Neural progenitor cell (in vitro differentiated cells): Measurements from ENCODE around the gene ZP1. TPM values are rescaled to one million over a fixed set of nuclear protein-coding genes. Genes with fewer than 3 reads are reported as not detected.
A peak's percentile ranks its signal among the peaks of the same experiment; 100 is the strongest.

Experiments
- DNase-seq: peaks from one replicate; pipeline ENCODE4 v3.0.0-alpha.2; 2016; ENCODE audit warnings: low spot score
- H2AFZ ChIP-seq: fragments of 200-600 bp; sonication (generic); replicated peaks from 2 replicates; pipeline ENCODE4 v1.6.1; 2016; ENCODE audit warnings: antibody characterized with exemption
- H3F3A ChIP-seq: fragments of 200-600 bp; sonication (generic); 2 replicates; pipeline ENCODE4 v1.6.1; 2016; ENCODE audit warnings: antibody characterized with exemption, low read depth
- H3K27ac ChIP-seq: fragments of 200-600 bp; sonication (generic); 2 replicates; pipeline ENCODE4 v1.5.1; 2016; ENCODE audit warnings: mild to moderate bottlenecking
- H3K27me3 ChIP-seq: fragments of 200-600 bp; sonication (generic); 2 replicates; pipeline ENCODE4 v1.6.1; 2016; ENCODE audit warnings: mild to moderate bottlenecking, moderate library complexity
- H3K36me3 ChIP-seq: fragments of 200-600 bp; sonication (generic); 2 replicates; pipeline ENCODE4 v1.5.1; 2016
- H3K4me1 ChIP-seq: fragments of 200-600 bp; sonication (generic); 2 replicates; pipeline ENCODE4 v1.6.1; 2016; ENCODE audit warnings: mixed run types
- H3K4me2 ChIP-seq: fragments of 200-600 bp; sonication (generic); 2 replicates; pipeline ENCODE4 v1.6.1; 2016
- H3K4me3 ChIP-seq: fragments of 200-600 bp; sonication (generic); 2 replicates; pipeline ENCODE4 v1.5.1; 2016
- H3K79me2 ChIP-seq: fragments of 200-600 bp; sonication (generic); 2 replicates; pipeline ENCODE4 v1.6.1; 2016; ENCODE audit warnings: low read depth
- H3K9ac ChIP-seq: fragments of 200-600 bp; sonication (generic); 2 replicates; pipeline ENCODE4 v1.6.1; 2016
- H3K9me3 ChIP-seq: fragments of 200-600 bp; sonication (generic); 2 replicates; pipeline ENCODE4 v1.5.1; 2016; ENCODE audit warnings: low read depth
- H4K20me1 ChIP-seq: fragments of 200-600 bp; sonication (generic); 2 replicates; pipeline ENCODE4 v1.6.1; 2016; ENCODE audit warnings: low read depth
- H3K27ac Mint-ChIP-seq: 3 replicates; pipeline ENCODE4 v1.8.0; 2021; ENCODE audit warnings: mixed read lengths
- H3K27me3 Mint-ChIP-seq: 2 replicates; pipeline ENCODE4 v1.8.0; 2022; ENCODE audit warnings: low read depth, mild to moderate bottlenecking, inconsistent platforms, moderate library complexity, mixed read lengths; ENCODE audit not compliant: insufficient read depth
- H3K36me3 Mint-ChIP-seq: 3 replicates; pipeline ENCODE4 v1.8.0; 2021; ENCODE audit warnings: mixed read lengths
- H3K4me1 Mint-ChIP-seq: 3 replicates; pipeline ENCODE4 v1.8.0; 2021; ENCODE audit warnings: mixed read lengths
- H3K4me3 Mint-ChIP-seq: 3 replicates; pipeline ENCODE4 v1.8.0; 2021; ENCODE audit warnings: mild to moderate bottlenecking, moderate library complexity, mixed read lengths
- H3K9me3 Mint-ChIP-seq: 3 replicates; pipeline ENCODE4 v1.8.0; 2020; ENCODE audit warnings: mixed read lengths
- EZH2 ChIP-seq: fragments of 200-600 bp; sonication (generic); IDR thresholded peaks from 2 replicates; pipeline ENCODE4 v1.6.1; 2017; ENCODE audit warnings: antibody characterized with exemption, mild to moderate bottlenecking, moderate library complexity
- EZH2phosphoT487 ChIP-seq: fragments of 200-600 bp; sonication (generic); IDR thresholded peaks from 2 replicates; pipeline ENCODE4 v1.6.1; 2017; ENCODE audit warnings: antibody characterized with exemption
- total RNA-seq: library from RNA; depleted of rRNA; stranded (reverse); fragments of >200 nt; gene quantifications from 2 replicates; pipeline ENCODE4 v1.2.3, GENCODE V29; 2015; ENCODE audit warnings: low replicate concordance
- TF ChIP-seq, protein P1 (sequence below): fragments of 200-600 bp; sonication (generic); IDR thresholded peaks from 2 replicates; pipeline ENCODE4 v1.5.1; 2017; ENCODE audit warnings: antibody characterized with exemption, mild to moderate bottlenecking

ZP1 gene
- total RNA-seq, 1 donor from 2014 or later: not detected

- Mint-ChIP-seq H3K27ac (no peak overlapping the region), H3K9me3 (no peaks in the 10 kb centered on the region), H3K4me3 (no peak overlapping the region), H3K27me3 (peaks cover 9% of the 10 kb centered on the region), H3K4me1 (no peaks in the 10 kb centered on the region), H3K36me3 (no peaks in the 10 kb centered on the region)
- no peak for DNase-seq
- Histone ChIP-seq H2AFZ (no peak overlapping the region), H3F3A (no peaks in the 10 kb centered on the region), H3K36me3 (no peaks in the 10 kb centered on the region), H3K9ac (no peak overlapping the region), H3K79me2 (no peaks in the 10 kb centered on the region), H3K27me3 (peaks cover 45% of the 10 kb centered on the region), H3K4me2 (no peak overlapping the region), H4K20me1 (no peaks in the 10 kb centered on the region), H3K4me3 (no peak overlapping the region), H3K27ac (no peak overlapping the region), H3K4me1 (no peaks in the 10 kb centered on the region), H3K9me3 (no peaks in the 10 kb centered on the region)
- TF ChIP-seq EZH2phosphoT487 (no peak), EZH2 (no peak)
- TF ChIP-seq, protein P1, sequence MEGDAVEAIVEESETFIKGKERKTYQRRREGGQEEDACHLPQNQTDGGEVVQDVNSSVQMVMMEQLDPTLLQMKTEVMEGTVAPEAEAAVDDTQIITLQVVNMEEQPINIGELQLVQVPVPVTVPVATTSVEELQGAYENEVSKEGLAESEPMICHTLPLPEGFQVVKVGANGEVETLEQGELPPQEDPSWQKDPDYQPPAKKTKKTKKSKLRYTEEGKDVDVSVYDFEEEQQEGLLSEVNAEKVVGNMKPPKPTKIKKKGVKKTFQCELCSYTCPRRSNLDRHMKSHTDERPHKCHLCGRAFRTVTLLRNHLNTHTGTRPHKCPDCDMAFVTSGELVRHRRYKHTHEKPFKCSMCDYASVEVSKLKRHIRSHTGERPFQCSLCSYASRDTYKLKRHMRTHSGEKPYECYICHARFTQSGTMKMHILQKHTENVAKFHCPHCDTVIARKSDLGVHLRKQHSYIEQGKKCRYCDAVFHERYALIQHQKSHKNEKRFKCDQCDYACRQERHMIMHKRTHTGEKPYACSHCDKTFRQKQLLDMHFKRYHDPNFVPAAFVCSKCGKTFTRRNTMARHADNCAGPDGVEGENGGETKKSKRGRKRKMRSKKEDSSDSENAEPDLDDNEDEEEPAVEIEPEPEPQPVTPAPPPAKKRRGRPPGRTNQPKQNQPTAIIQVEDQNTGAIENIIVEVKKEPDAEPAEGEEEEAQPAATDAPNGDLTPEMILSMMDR: no peak
Measured at GRCh38 chr11:60835534-60835846, 31.9 kb upstream of the ZP1 start.

GRCh38 chr11:60836866-60837515 is 30.4 kb upstream of the ZP1 start:
- Mint-ChIP-seq H3K4me1 (peaks cover 8% of the 10 kb centered on the region), H3K9me3 (no peaks in the 10 kb centered on the region), H3K36me3 (no peaks in the 10 kb centered on the region), H3K27me3 (peaks cover 6% of the 10 kb centered on the region), H3K27ac (no peak overlapping the region), H3K4me3 (no peak overlapping the region)
- Histone ChIP-seq H3K36me3 (no peaks in the 10 kb centered on the region), H3K4me1 (no peaks in the 10 kb centered on the region), H3K4me2 (no peak overlapping the region), H3K9me3 (no peaks in the 10 kb centered on the region), H3K4me3 (no peak overlapping the region), H3K79me2 (no peaks in the 10 kb centered on the region), H2AFZ (no peak overlapping the region), H3K27me3 (peaks cover 39% of the 10 kb centered on the region), H3K9ac (no peak overlapping the region), H4K20me1 (no peaks in the 10 kb centered on the region), H3F3A (no peaks in the 10 kb centered on the region), H3K27ac (no peak overlapping the region)
- no peak for TF ChIP-seq EZH2
- TF ChIP-seq EZH2phosphoT487: no peak
- TF ChIP-seq, protein P1: no peak
- DNase-seq: no peak

GRCh38 chr11:60838132-60838531 is 29.2 kb upstream of the ZP1 start:
- H3K79me2 ChIP-seq: peaks cover 11% of the 10 kb centered on the region
- peaks cover 2% of the 10 kb centered on the region for H3K4me1 ChIP-seq
- H3K9me3 Mint-ChIP-seq: no peaks in the 10 kb centered on the region
- no peak overlapping the region for H3K4me3 Mint-ChIP-seq
- H3F3A ChIP-seq: no peaks in the 10 kb centered on the region
- no peak overlapping the region for H3K4me3 ChIP-seq
- DNase-seq: peak; percentile 35
- H4K20me1 ChIP-seq: no peaks in the 10 kb centered on the region
- peaks cover 3% of the 10 kb centered on the region for H3K27me3 Mint-ChIP-seq
- no peak overlapping the region for H3K27ac ChIP-seq
- no peaks in the 10 kb centered on the region for H3K36me3 Mint-ChIP-seq
- H3K27me3 ChIP-seq: peaks cover 28% of the 10 kb centered on the region
- no peak overlapping the region for H3K9ac ChIP-seq
- H3K4me1 Mint-ChIP-seq: peaks cover 13% of the 10 kb centered on the region
- H3K9me3 ChIP-seq: no peaks in the 10 kb centered on the region
- TF ChIP-seq, protein P1: peak; percentile 44
- TF ChIP-seq EZH2: no peak
- no peaks in the 10 kb centered on the region for H3K36me3 ChIP-seq
- H3K27ac Mint-ChIP-seq: no peak overlapping the region
- H2AFZ ChIP-seq: peak overlapping the region; percentile 50
- no peak overlapping the region for H3K4me2 ChIP-seq
